ENCODE measurements around the gene HIGD1A.
A peak's percentile ranks its signal among the peaks of the same experiment; 100 is the strongest.
"Not testable (repeated sequence)": the region's sequence is repeated elsewhere in the genome, so short reads cannot be mapped to it uniquely, and the experiment has no call there.

The HIGD1A gene

DNA sequence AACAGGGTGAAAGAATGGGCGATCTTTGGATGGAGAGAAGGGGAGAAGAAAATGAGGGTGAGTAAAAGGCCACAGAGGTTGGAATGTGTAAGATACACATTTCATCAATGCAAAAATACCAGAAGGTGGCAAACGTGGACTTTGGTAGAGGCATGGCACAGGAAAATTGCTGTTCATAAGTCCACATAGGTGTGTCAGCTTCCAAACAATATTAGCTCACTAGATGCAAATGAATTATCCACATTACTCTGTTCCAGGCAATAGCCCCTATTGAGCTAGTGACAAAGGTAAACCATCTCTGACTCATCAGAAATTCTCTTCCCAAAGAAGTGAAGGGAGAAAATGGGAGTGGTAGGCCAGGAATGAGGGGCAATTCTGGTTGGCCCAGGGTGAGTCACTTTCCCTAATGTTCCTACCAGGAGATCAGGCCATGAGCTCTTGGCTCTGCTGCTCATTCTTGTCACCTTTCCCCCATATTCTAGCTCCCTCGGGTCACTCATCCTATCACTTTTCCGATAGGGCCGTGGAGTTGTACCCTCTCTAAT lies 24.9 kb upstream of the HIGD1A start:
- DNase-seq (ENCODE audit: low read depth, low spot score): no peak

GRCh38 chr3:42827654-42828053 lies 23.4 kb upstream of the HIGD1A start:
- no peak for DNase-seq (ENCODE audit: low read depth, low spot score)

- DNase-seq (ENCODE audit: low read depth, low spot score): no peak
These were observed 22.7 kb upstream of the HIGD1A start for GRCh38 chr3:42827023-42827422.

DNA sequence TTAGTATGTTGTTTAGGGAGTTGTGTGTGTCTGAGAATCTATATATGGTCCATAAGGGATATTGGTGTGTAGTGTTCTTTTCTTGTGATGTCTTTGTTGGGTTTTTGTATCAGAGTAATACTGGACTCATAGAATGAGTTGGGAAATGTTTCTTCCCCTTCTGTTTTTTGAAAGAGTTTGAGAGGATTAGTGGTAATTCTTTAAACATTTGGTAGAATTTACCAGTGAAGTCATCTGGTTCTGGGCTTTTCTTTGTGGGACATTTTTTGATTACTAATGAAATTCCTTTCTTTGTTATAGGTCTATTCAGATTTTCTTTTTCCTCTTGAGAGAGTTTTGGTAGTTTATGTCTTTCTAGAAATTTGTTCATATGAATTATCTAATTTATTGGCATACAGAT lies 21.9 kb upstream of the HIGD1A start:
- DNase-seq (ENCODE audit: low read depth, low spot score): peak; percentile 35

GRCh38 chr3:42823351-42823750 lies 19.1 kb upstream of the HIGD1A start:
- peak; percentile 16 for DNase-seq (ENCODE audit: low read depth, low spot score)

GRCh38 chr3:42822828-42823227 lies 18.5 kb upstream of the HIGD1A start:
- peak; percentile 22 for DNase-seq (ENCODE audit: low read depth, low spot score)

DNA sequence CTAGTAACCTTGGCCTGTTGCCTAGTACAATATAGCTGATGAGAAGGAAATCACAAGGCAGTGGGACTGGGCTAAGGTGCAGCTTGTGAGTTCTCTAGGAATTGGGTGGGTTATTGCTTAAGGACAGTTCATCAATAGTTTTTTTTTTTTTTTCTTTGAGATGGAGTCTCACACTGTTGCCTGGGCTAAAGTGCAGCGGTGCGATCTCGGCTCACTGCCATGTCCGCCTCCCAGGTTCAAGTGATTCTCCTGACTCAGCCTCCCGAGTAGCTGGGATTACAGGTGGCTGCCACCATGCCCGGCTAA lies 16.4 kb upstream of the HIGD1A start:
- no peak for DNase-seq (ENCODE audit: low read depth, low spot score)

GRCh38 chr3:42819351-42819965 lies 15.2 kb upstream of the HIGD1A start:
- DNase-seq (ENCODE audit: low read depth, low spot score): peak; percentile 37

DNA sequence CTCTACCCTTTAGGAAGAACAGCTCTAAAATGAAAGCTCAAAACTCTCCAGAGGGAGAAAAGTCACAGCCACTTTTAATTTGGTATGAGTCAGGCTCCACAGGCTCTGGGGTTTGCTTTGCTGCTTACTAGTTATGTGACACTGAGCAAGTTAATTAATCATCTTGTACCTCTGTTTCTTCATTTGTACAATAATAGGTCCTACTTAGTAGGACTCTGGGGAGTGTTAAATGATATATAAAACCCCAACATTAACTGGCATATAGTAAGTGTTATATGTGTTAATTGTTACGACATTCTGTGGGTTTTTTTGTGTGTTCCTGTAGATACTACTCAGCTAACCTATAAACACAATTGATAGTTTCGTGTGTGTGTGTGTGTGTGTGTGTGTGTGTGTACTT lies 11.5 kb upstream of the HIGD1A start:
- DNase-seq (ENCODE audit: low read depth, low spot score): peak; percentile 31

GRCh38 chr3:42814914-42815507 lies 10.7 kb upstream of the HIGD1A start:
- no peak for DNase-seq (ENCODE audit: low read depth, low spot score)

GRCh38 chr3:42814246-42814645 lies 10.0 kb upstream of the HIGD1A start:
- DNase-seq (ENCODE audit: low read depth, low spot score): no peak

- not testable (repeated sequence) for DNase-seq (ENCODE audit: low read depth, low spot score)
These were observed 7.0 kb upstream of the HIGD1A start for GRCh38 chr3:42811118-42811883.

GRCh38 chr3:42810706-42811105 lies 6.4 kb upstream of the HIGD1A start:
- DNase-seq (ENCODE audit: low read depth, low spot score): not testable (repeated sequence)

- no peak for DNase-seq (ENCODE audit: low read depth, low spot score)
These were observed 4.9 kb upstream of the HIGD1A start, which contains the start of gene ACKR2 for GRCh38 chr3:42809202-42809601. Gene ACKR2, plus strand, starts transcription at chr3:42809445. Its CDS starts 55,058 bp downstream, at chr3:42864503.

DNA sequence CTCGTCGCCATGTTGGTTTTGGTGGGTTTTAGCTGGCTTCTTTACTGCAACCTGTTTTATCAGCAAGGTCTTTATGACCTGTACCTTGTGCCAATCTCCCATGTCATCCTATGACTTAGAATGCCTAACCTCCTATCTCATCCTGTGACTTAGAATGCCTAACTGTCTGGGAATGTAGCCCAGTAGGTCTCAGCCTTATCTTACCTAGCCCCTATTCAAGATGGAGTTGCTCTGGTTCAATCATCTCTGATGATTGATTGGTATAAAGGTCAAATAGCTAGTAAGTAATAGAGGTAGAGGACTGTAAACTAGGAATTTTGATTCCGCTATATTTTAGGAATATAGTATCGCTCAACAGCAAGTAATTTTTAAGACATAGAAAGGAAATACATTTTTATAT lies 3.6 kb upstream of the HIGD1A start:
- DNase-seq (ENCODE audit: low read depth, low spot score): no peak

GRCh38 chr3:42805141-42805821 lies 991 bp upstream of the HIGD1A start:
- peak; percentile 49 for DNase-seq (ENCODE audit: low read depth, low spot score)

- no peak for DNase-seq (ENCODE audit: low read depth, low spot score)
These were observed 492 bp upstream of the HIGD1A start for GRCh38 chr3:42804831-42805132.

DNA sequence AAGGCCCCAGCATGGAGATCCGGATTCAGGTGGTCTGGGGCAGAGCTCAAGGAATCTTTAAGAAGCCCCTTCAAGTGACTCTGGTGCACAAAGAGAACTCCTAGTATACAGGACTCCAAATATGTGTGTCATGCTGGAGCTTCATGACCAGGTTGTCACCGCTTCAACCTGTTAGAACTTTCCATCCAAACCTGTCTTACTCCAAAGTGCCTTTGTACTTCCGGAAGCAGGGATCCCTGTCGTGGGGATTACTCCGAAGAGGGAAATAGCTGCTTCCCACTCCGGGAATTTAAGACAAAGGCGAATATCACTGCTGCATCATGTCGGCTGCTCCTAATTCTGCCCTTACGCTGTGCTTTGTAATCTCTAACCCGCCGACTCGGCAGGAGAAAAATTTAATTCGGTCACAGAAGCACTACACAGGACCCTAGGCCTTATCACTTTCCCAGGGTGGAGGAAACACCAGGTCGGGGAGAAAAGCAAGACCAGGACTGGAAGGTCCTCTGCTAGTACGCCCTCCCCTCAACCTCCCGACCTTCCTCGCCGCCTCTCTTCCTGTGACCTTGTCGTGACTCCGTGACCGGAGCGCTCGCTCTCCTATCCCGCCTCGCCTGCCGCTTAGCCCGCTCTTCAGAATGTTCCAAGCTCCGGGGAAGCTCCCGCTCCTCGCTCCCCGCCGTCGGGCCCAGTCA lies 730 bp downstream of the HIGD1A start:
- DNase-seq (ENCODE audit: low read depth, low spot score): peak; percentile 53

- no peak for DNase-seq (ENCODE audit: low read depth, low spot score)
These were observed 1.3 kb downstream of the HIGD1A start for GRCh38 chr3:42802876-42803413.

- no peak for DNase-seq (ENCODE audit: low read depth, low spot score)
These were observed 2.5 kb downstream of the HIGD1A start for GRCh38 chr3:42801784-42802183.

GRCh38 chr3:42801048-42801620 lies 3.2 kb downstream of the HIGD1A start:
- no peak for DNase-seq (ENCODE audit: low read depth, low spot score)
